Measurements from ENCODE around the gene PTTG1. TPM values are rescaled to one million over a fixed set of nuclear protein-coding genes. Genes with fewer than 3 reads are reported as not detected.

The PTTG1 gene
- total and polyA plus RNA-seq, 9 donors: 0.77 to 12.9 (median 3.6) TPM; not detected in 1

Small RNAs within 50 kb of the gene (microRNA-seq; reads per million reads assigned to microRNA genes)
- 0 reads per million in 3 donors for gene MIR3142

Small RNAs within 50 kb of the gene (small RNA-seq; reads per million reads assigned to genes)
- gene MIR3142: not detected

Other genes starting within 250 kb of the PTTG1 start
- 10 to 100 TPM in 1 of 7 donors, under 1 TPM in 2, not detected in 4; 0.83 to 10.6 (median 1.00) TPM for gene FABP6, start 192.3 kb upstream of the PTTG1 start, total RNA-seq
- 1 to 10 TPM in 1 of 2 donors, not detected in 1; 4.5 TPM for gene FABP6, start 192.3 kb upstream of the PTTG1 start, polyA plus RNA-seq
- 10 to 100 TPM in 2 of 7 donors, 1 to 10 TPM in 5; 3.8 to 11.8 (median 6.8) TPM for gene CCNJL, start 109.3 kb upstream of the PTTG1 start, total RNA-seq
- gene CCNJL, start 109.3 kb upstream of the PTTG1 start, polyA plus RNA-seq: 1 to 10 TPM; 3.4 to 4.7 TPM
- 1 to 10 TPM in 2 of 7 donors, under 1 TPM in 4, not detected in 1; 0.25 to 3.7 (median 0.64) TPM for gene C1QTNF2, start 51.2 kb upstream of the PTTG1 start, total RNA-seq
- 1 to 10 TPM; 1.7 to 2.6 TPM for gene C1QTNF2, start 51.2 kb upstream of the PTTG1 start, polyA plus RNA-seq
- 10 to 100 TPM in 4 of 7 donors, 1 to 10 TPM in 3; 4.8 to 14.3 (median 10.1) TPM for gene FAM200C, start 21.8 kb upstream of the PTTG1 start, total RNA-seq
- 1 to 10 TPM; 5.4 to 7.9 TPM for gene FAM200C, start 21.8 kb upstream of the PTTG1 start, polyA plus RNA-seq
- 10 to 100 TPM; 25.8 to 53.7 (median 32.8) TPM for gene SLU7, start 2.8 kb upstream of the PTTG1 start, total RNA-seq
- 10 to 100 TPM; 26.9 to 30.9 TPM for gene SLU7, start 2.8 kb upstream of the PTTG1 start, polyA plus RNA-seq